KMS-11 (cell line): ENCODE results near the gene ARL16.

Source experiments
- H2AFZ ChIP-seq: fragments of 200-600 bp; sonication (generic); 2 replicates; pipeline ENCODE4 v1.6.1; 2016; ENCODE audit warnings: antibody characterized with exemption, mixed run types, low read depth
- H3K27ac ChIP-seq: fragments of 200-600 bp; sonication (generic); 2 replicates; pipeline ENCODE4 v1.6.1; 2016; ENCODE audit warnings: mild to moderate bottlenecking, mixed run types
- H3K27me3 ChIP-seq: fragments of 200-600 bp; sonication (generic); 2 replicates; pipeline ENCODE4 v1.6.1; 2017; ENCODE audit warnings: mild to moderate bottlenecking, low read depth, mixed run types, moderate library complexity; ENCODE audit not compliant: insufficient read depth
- H3K36me3 ChIP-seq: fragments of 200-600 bp; sonication (generic); 2 replicates; pipeline ENCODE4 v1.6.1; 2017; ENCODE audit warnings: mild to moderate bottlenecking, mixed run types; ENCODE audit not compliant: insufficient read depth
- H3K4me1 ChIP-seq: fragments of 200-600 bp; sonication (generic); 2 replicates; pipeline ENCODE4 v1.6.1; 2016; ENCODE audit warnings: mild to moderate bottlenecking, low read depth, mixed run types; ENCODE audit not compliant: poor library complexity, severe bottlenecking
- H3K4me2 ChIP-seq: fragments of 200-600 bp; sonication (generic); 2 replicates; pipeline ENCODE4 v1.7.0; 2016; ENCODE audit warnings: mild to moderate bottlenecking, mixed run types
- H3K4me3 ChIP-seq: fragments of 200-600 bp; sonication (generic); IDR thresholded peaks from 2 replicates; pipeline ENCODE4 v1.6.1; 2017; ENCODE audit warnings: low read depth, low read length, mixed read lengths; ENCODE audit not compliant: insufficient read depth
- H3K79me2 ChIP-seq: fragments of 200-600 bp; sonication (generic); 2 replicates; pipeline ENCODE4 v1.6.1; 2016; ENCODE audit warnings: low read depth, mixed run types; ENCODE audit not compliant: insufficient read depth
- H3K9ac ChIP-seq: fragments of 200-600 bp; sonication (generic); 2 replicates; pipeline ENCODE4 v1.6.1; 2016; ENCODE audit warnings: mild to moderate bottlenecking, mixed run types
- H4K20me1 ChIP-seq: fragments of 200-600 bp; sonication (generic); 2 replicates; pipeline ENCODE4 v1.6.1; 2016; ENCODE audit warnings: mild to moderate bottlenecking, mixed run types; ENCODE audit not compliant: insufficient read depth
- TF ChIP-seq, protein P1 (sequence below): fragments of 200-600 bp; sonication (generic); conservative IDR thresholded peaks from 2 replicates; pipeline ENCODE4 v1.6.1; 2017; ENCODE audit warnings: low read depth, mild to moderate bottlenecking, antibody characterized with exemption, low read length, moderate library complexity, mixed read lengths

The ARL16 gene

DNA sequence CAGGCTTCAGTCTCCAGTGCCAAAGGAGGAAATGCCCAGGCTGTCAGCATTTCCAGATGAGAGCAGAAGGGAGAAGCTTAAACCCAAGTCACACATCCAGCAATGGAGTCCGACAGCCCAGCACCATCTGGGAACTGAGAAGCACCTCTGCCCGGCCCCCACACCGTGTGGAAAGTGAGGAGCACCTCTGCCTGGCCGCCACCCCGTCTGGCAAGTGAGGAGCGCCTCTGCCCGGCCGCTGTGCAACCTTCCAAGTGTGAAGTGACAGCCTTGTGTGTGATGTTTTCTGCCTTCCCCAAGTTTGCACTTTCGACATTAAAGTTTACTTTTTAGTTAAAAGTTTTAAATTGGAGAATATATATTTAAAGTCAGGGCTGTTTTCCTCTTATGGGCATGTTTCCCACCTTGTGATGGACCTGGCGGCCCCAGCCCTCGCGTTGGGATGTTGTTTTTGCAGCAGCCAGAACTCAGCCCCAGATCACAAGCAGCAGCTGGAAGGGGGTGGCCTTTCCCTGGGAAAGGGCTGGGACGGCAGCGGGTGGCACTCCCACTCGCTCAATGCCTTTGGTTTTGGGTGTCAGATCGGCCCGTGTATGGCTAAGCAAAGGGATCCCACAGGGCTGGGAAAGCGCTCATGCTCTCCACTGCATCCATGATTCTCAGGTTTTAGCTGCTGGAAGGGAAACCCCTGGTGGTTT is 9.9 kb downstream of the ARL16 start:
- H3K9ac ChIP-seq, result no peak overlapping the region
- H3K4me1 ChIP-seq, result no peaks in the 10 kb centered on the region
- no peaks in the 10 kb centered on the region for H4K20me1 ChIP-seq
- H3K79me2 ChIP-seq, result peaks cover 6% of the 10 kb centered on the region
- H3K36me3 ChIP-seq, result peaks cover 5% of the 10 kb centered on the region; the same call in 1 of the 2 replicates
- TF ChIP-seq, protein P1, sequence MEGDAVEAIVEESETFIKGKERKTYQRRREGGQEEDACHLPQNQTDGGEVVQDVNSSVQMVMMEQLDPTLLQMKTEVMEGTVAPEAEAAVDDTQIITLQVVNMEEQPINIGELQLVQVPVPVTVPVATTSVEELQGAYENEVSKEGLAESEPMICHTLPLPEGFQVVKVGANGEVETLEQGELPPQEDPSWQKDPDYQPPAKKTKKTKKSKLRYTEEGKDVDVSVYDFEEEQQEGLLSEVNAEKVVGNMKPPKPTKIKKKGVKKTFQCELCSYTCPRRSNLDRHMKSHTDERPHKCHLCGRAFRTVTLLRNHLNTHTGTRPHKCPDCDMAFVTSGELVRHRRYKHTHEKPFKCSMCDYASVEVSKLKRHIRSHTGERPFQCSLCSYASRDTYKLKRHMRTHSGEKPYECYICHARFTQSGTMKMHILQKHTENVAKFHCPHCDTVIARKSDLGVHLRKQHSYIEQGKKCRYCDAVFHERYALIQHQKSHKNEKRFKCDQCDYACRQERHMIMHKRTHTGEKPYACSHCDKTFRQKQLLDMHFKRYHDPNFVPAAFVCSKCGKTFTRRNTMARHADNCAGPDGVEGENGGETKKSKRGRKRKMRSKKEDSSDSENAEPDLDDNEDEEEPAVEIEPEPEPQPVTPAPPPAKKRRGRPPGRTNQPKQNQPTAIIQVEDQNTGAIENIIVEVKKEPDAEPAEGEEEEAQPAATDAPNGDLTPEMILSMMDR, result no peak
- no peaks in the 10 kb centered on the region for H3K27me3 ChIP-seq
- H3K4me2 ChIP-seq, result no peak overlapping the region
- H2AFZ ChIP-seq, result no peak overlapping the region
- no peak overlapping the region for H3K27ac ChIP-seq
- H3K4me3 ChIP-seq, result no peak overlapping the region

DNA sequence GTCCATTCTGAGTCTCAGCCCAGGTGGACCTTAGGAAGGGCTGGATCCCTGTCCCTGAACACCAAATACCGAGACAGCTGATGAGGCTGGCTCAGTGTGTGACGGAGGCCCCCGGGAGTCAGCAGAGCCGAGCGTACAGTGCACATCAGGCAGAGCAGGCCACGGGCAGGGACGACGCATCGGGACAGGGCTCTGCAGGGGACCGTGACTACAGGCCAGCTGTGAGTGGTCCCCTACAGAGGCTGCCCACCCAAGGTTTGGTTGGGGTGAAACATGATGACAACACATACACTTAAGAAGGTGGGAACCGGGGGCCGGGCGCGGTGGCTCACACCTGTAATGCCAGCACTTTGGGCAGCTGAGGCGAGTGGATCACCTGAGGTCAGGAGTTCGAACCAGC is 10.6 kb downstream of the ARL16 start:
- peaks cover 7% of the 10 kb centered on the region for H3K4me1 ChIP-seq
- TF ChIP-seq, protein P1, result no peak
- peaks cover 5% of the 10 kb centered on the region; the same call in 1 of the 2 replicates for H3K36me3 ChIP-seq
- peaks cover 14% of the 10 kb centered on the region for H3K79me2 ChIP-seq
- no peak overlapping the region for H3K27ac ChIP-seq
- H3K4me3 ChIP-seq, result no peak overlapping the region
- no peak overlapping the region for H2AFZ ChIP-seq
- H3K9ac ChIP-seq, result no peak overlapping the region
- no peaks in the 10 kb centered on the region for H4K20me1 ChIP-seq
- no peaks in the 10 kb centered on the region for H3K27me3 ChIP-seq
- no peak overlapping the region for H3K4me2 ChIP-seq

DNA sequence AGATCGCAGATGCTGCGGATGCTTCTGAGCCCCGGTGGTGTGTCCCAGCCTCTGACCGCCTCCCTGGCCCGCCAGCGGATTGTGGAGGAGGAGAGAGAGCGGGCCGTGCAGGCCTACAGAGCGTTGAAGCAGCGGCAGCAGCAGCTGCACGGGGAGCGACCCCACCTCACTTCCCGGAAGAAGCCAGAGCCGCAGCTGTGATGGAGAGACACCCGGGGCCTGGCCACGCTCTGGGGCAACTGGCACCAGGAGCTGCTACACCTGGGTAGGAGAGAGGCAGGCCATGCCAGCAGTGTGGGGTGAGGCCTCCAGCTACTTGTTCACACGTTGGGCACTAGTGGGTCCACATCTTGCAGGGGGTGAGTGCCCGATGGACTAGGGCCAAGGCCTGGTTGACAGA is 11.1 kb downstream of the ARL16 start:
- Histone ChIP-seq H3K79me2 (peaks cover 18% of the 10 kb centered on the region), H3K27me3 (no peaks in the 10 kb centered on the region), H2AFZ (no peak overlapping the region), H3K27ac (no peak overlapping the region), H3K4me1 (peaks cover 11% of the 10 kb centered on the region), H3K9ac (no peak overlapping the region), H3K4me3 (no peak overlapping the region), H3K36me3 (peaks cover 5% of the 10 kb centered on the region; the same call in 1 of the 2 replicates), H3K4me2 (no peak overlapping the region), H4K20me1 (no peaks in the 10 kb centered on the region)
- TF ChIP-seq, protein P1, result no peak

DNA sequence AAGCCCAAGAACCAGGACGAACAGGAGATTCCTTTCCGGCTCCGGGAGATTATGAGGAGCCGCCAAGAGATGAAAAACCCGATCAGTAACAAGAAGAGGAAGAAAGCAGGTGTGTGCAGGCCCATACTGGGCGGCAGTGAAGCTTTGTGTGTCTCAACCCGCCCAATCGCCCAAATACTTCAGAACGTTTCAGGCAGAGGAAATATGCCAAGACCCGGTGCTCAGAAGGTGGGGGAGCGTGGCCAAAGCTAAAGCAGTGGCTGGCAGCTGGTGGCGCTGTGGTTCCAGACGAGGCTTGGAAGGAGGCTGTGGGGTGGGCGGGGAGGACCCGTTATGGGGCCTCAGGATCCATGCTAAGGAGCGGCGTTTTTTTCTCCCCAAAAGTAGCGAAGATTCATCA is 15.8 kb downstream of the ARL16 start:
- Histone ChIP-seq H3K9ac (no peak overlapping the region; the same call in 1 of the 2 replicates), H3K79me2 (peaks cover 42% of the 10 kb centered on the region), H3K36me3 (peaks cover 5% of the 10 kb centered on the region; the same call in 1 of the 2 replicates), H3K27ac (no peak overlapping the region), H3K4me3 (no peak overlapping the region), H4K20me1 (no peaks in the 10 kb centered on the region), H3K4me1 (peaks cover 24% of the 10 kb centered on the region), H3K27me3 (no peaks in the 10 kb centered on the region), H3K4me2 (peak overlapping the region; percentile 97), H2AFZ (no peak overlapping the region)
- TF ChIP-seq, protein P1, result no peak
